DMS 273 (cell line): Measurements from ENCODE around the gene RBM8A.
A peak's percentile ranks its signal among the peaks of the same experiment; 100 is the strongest.

Source experiments
- DNase-seq: peaks from one replicate; lab custom pipeline; 2025; ENCODE audit not compliant: unreplicated experiment; lab: John Stamatoyannopoulos, UW

Gene RBM8A

GRCh38 chr1:145918144-145918991, 8.9 kb downstream of the RBM8A start, which contains the start of gene PEX11B:
TSS of gene PEX11B (minus strand) at chr1:145918717. CDS start at chr1:145918688, 29 bp downstream.
- DNase-seq: peak; percentile 94

- DNase-seq: no peak
Observed at GRCh38 chr1:145917595-145917994, 9.7 kb downstream of the RBM8A start.

DNA sequence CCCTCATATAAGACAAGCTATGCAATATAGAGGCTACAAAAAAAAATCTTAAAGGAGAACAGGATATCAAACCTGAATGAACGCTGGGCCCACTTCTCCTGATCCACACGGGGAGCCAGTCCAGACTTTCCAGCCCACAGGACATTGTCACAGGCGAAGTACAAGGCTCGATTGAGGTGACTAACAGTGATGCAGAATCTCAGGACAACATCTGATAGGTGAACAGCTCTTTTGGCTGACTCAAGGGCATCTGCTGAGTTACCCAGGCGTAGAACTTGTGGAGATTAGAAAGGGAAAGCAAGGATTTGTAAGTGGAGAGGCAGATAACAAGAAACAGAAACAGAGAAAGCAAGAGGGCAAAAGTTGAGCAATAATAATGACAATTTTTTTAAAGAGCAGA, 10.5 kb downstream of the RBM8A start:
- DNase-seq: no peak

DNA sequence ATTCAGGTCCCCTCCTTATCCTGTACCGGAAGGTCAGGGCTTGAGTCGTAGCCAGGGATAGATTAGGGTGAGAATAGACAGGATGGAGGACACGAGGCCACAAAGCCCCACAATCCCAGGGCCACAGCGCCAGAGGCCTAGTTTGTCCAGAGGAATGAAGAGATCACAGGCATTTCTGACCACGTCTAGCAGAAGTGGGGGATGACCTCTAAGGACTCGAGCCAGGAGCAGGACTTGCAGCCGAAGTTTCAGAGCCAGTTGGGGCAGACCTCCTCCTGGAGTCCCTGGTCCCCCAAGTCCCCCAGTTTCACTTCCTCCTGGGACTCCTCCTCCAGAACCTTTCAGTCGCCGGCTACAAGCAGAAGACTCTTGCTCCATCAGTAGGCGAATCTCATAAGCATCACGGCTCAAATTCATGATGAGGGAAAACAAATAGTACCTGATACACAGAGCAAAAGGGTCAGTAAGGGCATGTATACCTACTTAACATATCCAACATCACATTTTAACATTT, 15.1 kb downstream of the RBM8A start:
- no peak for DNase-seq

- no peak for DNase-seq
Observed at GRCh38 chr1:145908653-145909052, 18.6 kb downstream of the RBM8A start.

DNA sequence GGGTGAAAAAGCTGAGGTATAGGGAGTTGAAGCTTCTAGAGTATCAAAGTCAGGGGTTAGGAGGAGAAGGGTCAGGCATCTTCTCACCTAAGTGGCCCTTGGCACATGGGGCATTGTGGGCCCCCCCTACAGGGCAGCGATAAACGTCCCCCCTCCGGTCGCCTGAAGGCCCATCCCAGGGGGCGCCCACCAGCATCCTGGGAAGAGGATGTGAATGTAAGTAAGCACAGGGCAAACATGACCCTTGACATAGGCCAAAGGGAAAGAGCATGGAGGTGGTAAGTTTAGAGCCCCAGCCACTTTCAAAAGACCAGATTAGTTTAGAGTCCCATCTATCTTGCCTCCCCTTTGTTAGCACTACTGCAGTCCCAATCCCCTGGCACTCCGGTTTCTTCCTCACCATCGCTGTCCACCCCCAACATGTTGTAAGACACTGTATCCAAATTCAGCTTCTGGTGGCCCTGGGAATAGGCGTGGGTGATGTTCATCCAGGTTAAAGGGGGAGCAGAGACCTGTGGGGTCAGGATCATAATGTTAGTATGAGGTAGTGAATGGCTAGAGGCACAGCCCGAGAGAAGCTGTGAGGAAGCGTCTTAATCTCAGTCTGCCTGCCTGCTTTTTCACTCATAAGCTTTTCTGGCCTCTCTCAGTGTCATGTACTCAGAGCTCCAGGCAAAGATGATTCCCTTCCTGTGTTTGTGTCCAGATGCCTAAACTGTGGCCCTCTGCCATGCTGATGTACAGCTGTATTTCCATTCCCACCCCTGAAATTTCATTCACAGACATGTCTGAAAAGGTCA, 20.1 kb downstream of the RBM8A start:
- no peak for DNase-seq

DNA sequence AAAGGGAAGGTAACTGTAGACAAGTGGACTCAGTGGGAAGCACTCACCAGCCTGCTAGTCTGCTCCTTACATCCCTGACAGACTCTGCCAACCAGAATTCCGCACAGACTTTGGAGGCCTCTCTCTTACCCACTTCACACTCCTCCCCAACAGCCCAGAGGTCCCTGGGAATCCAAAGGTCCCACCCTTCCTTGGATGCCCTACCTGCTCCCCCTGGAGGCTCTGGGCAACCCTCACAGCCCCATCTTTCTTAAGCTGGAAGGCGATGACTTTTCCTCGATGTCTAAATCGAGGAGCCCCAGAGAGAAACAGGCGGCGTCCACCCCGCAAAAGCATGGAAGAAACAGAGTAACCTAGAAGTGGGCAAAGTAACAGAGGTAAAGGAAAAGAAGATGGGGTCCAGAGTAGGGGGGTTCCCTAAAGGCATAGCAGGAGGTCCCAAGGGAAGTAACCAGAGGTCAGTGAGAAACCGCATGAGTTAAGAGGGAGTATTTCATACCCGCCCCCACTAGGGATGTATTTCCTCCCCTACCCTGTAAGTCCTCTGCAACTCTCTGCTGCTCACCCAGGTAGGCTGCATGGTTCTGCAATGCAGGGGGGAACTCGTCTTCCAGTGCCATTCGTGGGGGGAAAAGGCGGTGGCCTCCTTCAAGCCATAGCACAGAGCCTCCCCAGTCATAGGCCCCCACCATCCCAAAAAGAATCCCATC, 25.8 kb downstream of the RBM8A start:
- no peak for DNase-seq

- DNase-seq: no peak
Observed at GRCh38 chr1:145898756-145899155, 28.5 kb downstream of the RBM8A start.

DNA sequence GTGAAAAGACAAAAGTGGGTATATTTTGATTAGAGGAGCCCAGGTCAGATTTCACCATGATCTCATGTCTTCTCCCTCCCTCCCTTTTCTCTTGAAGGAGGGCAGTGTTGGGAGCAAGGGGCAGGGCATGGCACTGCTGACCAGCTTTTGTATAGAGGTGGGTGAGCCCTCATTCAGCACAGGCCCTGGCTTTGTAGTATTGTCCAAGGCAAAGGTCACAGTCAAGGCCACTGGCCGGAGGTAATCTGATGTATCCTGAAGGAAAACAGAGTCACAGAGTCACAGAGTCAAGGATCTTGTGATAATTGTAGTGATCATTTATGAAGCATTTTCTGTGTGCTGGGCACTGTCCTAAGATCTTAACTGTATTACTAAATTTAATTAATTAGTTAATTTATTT, 29.3 kb downstream of the RBM8A start:
- no peak for DNase-seq

- DNase-seq: no peak
Observed at GRCh38 chr1:145895471-145895870, 31.8 kb downstream of the RBM8A start.

DNA sequence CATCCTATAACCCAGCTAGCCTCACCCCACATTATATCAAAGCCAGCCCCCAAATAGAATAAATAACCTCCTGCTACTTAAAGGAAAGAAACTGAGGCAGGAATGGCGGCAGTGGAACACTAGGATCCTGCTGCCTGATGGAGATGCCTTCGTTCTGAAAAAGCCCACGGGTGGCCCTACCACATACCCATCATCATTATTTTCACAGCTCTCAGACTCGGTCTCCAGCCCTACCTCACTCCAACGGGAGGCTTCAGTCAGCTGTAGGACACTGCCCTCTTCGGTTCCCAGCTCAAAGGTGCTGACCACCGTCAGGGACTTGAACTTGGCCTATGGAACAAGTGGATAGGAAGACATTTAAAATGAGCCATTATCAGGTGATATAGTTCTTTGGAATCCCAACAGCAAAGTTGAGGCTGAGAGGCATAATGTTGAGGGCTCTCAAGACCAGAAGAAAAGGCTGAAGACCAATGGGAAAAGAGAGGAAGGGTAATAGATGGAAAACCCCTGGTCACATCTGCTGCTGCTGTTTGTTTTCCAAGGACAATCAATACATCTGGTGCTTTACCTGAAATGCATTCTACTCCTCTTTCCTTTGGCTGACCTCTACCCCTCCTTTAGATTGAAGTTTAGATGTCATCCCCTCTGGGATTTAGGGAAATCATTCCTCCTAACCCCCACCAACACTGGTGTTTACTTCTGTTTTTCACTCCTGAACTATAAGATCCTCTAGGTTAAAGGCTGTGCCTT, 33.8 kb downstream of the RBM8A start:
- DNase-seq: no peak

DNA sequence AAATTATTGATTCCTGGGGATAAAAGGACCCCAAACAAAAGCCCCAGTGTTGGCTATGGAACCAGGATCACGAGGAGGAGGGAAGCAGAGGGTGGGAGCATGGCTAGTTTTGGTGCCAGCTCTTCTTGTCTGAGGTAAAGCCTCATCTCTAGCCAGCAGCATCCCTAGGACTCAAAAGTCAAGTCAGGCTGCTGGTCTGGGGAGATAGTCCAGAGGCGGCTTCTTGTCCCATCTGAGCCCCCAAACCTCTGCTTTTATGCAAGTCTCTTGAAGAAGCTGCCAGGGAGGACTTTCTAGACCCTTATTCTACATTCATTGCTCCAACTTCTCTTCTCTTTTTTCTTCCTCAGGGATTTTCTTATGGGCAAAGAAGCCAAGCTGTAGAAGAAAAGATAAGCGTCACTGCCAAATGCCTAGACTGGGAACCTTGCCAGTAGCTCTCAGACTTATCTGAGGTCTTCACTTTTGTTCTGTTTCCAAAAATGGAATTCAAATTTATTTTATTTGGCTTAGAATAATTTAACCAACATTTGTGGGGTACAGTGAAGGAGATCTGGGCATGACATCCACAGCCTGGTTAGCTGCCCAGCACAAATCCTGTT, 34.7 kb downstream of the RBM8A start:
- DNase-seq: peak; percentile 70

- peak; percentile 99 for DNase-seq
Observed at GRCh38 chr1:145891587-145892485, 35.4 kb downstream of the RBM8A start.

DNA sequence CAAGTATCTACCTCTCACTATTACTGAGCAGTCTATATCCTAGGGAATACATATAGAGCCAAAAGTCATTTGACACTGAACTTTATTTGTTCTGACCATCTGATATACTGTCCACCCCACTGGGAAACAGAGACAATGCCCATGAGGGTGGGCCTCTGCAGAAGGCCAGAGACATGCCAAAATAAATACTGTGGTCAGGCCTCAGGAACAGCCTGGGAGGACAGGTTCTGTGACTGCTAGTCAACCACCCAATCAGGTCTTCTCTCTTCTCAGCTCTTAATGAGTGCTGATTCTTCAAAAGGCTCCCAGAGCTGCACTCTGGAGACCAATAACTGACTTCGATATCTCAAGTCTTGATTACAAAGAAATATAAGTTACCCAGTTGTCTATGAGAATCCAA, 36.1 kb downstream of the RBM8A start:
- no peak for DNase-seq

GRCh38 chr1:145889722-145890121, 37.6 kb downstream of the RBM8A start:
- no peak for DNase-seq

DNA sequence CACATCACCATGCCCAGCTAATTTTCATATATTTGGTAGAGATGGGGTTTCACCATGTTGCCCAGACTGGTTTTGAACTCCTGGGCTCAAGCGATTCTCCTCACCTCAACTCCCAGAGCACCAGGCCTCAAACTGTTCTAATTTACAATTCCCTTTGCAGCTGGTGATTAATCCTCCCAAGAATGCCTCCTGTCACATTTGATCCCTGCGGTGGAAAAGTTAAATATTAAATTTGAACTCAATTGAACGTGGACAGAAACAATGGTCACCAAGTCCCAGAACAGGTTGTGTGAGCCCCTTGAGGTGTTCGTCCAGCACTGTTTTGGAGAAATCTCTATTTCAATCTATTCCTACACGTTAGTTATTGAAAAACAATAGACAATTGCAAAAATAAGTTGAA, 39.7 kb downstream of the RBM8A start:
- no peak for DNase-seq

DNA sequence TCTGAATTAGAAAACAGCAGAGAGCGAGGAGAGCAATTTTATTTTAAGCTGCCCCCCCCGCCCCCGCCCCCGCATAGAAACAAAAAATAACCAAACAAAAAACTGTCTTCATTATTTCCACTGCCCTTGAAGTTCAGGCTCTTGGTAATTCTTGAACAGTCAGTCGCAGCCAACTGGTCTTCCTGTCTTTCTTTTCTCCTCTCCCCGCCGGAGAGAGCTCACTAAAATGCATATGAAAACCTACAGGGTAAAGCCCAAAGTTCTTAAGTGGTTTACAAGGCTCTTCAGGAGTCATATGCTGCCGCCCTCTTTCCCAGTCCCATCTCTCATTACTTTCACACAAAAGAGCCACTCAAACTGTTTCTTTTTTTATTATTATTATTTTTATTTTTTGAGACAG, 40.5 kb downstream of the RBM8A start:
- no peak for DNase-seq

GRCh38 chr1:145886390-145886789, 40.9 kb downstream of the RBM8A start:
- no peak for DNase-seq

- DNase-seq: peak; percentile 93
Observed at GRCh38 chr1:145885738-145886287, 41.5 kb downstream of the RBM8A start, which contains the start of gene ANKRD35. TSS of gene ANKRD35 (minus strand) at chr1:145885866. CDS start at chr1:145885758, 108 bp downstream.
